Kidney epithelial cell (primary cell): ENCODE measurements around the gene NKX1-1. TPM values are rescaled to one million over a fixed set of nuclear protein-coding genes. Genes with fewer than 3 reads are reported as not detected.

ENCODE experiments used
- DNase-seq: peaks from one replicate; pipeline ENCODE4 v3.0.0-alpha.2; 2010; ENCODE audit warnings: low read depth
- H3K27me3 ChIP-seq: 2 replicates; pipeline ENCODE4 v1.6.0; 2011; ENCODE audit warnings: low read length; ENCODE audit not compliant: control insufficient read depth, insufficient read depth
- H3K36me3 ChIP-seq: 2 replicates; pipeline ENCODE4 v1.5.1; 2011; ENCODE audit warnings: low read length; ENCODE audit not compliant: control insufficient read depth, insufficient read depth
- H3K4me3 ChIP-seq: 2 replicates; pipeline ENCODE4 v1.5.1; 2011; ENCODE audit warnings: low read depth, mild to moderate bottlenecking, control low read depth, low read length
- total RNA-seq: library from RNA; depleted of rRNA; stranded (reverse); fragments of >200 nt; gene quantifications from 2 replicates; pipeline ENCODE4 v1.2.3, GENCODE V29; 2015
- TF ChIP-seq, protein P1 (sequence below): IDR thresholded peaks from 2 replicates; pipeline ENCODE4 v1.5.1; 2011; ENCODE audit warnings: mild to moderate bottlenecking, moderate library complexity, low read length, control low read depth, inconsistent platforms; ENCODE audit not compliant: insufficient read depth, poor library complexity, severe bottlenecking

Gene NKX1-1
- total RNA-seq, 1 donor from 2014 or later, result not detected

DNA sequence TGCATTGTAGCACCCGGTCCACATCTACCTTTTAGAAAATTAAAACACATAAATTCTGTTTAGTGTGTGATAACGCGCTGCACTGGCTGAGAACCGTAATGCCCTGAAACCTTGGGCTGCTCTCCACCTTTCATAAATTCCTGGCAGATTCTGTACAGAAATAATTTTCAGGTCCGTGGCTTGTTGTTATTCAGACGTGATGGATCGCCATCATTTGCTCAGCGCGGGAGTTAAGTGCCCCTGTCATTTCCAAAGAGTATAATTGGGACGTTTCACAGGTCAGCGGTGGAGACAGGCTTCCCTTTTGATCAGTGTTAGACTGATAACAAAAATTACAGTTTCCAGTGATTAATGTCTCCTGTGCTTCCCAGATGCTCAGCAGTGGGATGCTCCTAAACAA lies 42.7 kb downstream of the NKX1-1 start:
- H3K4me3 ChIP-seq, result no peak overlapping the region
- no peaks in the 10 kb centered on the region for H3K27me3 ChIP-seq
- DNase-seq, result no peak
- H3K36me3 ChIP-seq, result no peaks in the 10 kb centered on the region
- TF ChIP-seq, protein P1, sequence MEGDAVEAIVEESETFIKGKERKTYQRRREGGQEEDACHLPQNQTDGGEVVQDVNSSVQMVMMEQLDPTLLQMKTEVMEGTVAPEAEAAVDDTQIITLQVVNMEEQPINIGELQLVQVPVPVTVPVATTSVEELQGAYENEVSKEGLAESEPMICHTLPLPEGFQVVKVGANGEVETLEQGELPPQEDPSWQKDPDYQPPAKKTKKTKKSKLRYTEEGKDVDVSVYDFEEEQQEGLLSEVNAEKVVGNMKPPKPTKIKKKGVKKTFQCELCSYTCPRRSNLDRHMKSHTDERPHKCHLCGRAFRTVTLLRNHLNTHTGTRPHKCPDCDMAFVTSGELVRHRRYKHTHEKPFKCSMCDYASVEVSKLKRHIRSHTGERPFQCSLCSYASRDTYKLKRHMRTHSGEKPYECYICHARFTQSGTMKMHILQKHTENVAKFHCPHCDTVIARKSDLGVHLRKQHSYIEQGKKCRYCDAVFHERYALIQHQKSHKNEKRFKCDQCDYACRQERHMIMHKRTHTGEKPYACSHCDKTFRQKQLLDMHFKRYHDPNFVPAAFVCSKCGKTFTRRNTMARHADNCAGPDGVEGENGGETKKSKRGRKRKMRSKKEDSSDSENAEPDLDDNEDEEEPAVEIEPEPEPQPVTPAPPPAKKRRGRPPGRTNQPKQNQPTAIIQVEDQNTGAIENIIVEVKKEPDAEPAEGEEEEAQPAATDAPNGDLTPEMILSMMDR, result no peak

DNA sequence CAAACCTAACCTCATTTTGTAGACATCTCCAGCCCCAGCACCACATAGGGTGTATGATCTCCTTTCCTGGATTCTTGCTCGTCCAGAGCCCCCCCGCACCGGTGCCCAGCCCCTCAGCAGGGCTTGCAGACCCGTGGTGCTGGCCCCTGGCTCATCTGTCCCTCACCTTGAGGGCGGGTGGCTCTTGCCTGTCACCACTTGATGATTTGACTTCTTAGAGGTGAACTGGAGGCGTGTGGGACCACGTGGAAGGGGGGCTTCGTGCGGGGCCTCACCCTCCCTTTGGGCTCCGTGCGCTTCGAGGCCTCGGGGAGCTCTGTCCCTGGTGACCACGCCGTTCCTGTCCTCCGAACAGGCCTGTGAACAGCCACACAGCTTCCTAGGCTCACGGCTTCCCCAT lies 43.7 kb downstream of the NKX1-1 start:
- TF ChIP-seq, protein P1, result no peak
- no peaks in the 10 kb centered on the region for H3K27me3 ChIP-seq
- no peak overlapping the region for H3K4me3 ChIP-seq
- no peak for DNase-seq
- H3K36me3 ChIP-seq, result no peaks in the 10 kb centered on the region

DNA sequence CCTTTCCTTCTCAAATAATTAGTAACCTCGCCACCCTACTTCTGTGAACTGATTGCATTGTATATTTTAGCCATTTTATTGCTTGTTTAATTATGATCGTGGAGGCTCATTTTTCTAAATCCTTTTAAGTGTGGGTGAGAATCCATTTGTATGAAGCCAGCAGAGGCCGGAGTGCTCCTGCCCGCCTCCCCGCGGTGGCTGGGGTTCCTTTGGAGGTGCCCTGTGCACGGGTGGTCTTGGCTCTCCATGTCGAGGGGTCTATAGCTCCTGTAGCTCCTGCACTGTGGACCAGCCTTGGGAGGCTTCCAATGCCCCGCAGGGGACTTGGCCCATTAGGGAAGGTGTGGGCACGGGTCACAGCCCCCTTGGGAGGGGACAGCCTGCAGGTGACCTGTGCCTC lies 44.2 kb downstream of the NKX1-1 start:
- no peak overlapping the region for H3K4me3 ChIP-seq
- DNase-seq, result no peak
- TF ChIP-seq, protein P1, result no peak
- no peaks in the 10 kb centered on the region for H3K27me3 ChIP-seq
- H3K36me3 ChIP-seq, result no peaks in the 10 kb centered on the region

DNA sequence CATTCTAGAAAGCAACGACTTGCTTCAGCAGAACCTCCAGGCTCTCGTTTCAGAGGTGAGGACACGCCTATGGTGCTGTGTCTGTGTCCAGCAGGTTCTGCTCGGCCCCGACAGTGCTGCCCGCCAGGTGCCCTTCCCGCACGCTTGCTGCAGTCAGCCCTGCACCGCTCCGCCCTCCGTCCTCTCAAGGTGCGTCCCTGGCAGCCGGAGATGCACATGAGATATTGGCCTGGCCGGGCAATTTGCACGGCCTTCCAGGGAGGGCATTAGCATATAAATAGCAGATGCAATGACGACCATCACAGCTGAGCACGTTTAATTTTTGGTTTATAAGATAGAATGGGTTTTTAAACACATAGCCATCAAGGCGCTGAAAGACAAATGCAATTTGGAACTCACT lies 44.8 kb downstream of the NKX1-1 start:
- TF ChIP-seq, protein P1, result no peak
- Histone ChIP-seq H3K4me3 (no peak overlapping the region), H3K36me3 (no peaks in the 10 kb centered on the region), H3K27me3 (no peaks in the 10 kb centered on the region)
- no peak for DNase-seq

DNA sequence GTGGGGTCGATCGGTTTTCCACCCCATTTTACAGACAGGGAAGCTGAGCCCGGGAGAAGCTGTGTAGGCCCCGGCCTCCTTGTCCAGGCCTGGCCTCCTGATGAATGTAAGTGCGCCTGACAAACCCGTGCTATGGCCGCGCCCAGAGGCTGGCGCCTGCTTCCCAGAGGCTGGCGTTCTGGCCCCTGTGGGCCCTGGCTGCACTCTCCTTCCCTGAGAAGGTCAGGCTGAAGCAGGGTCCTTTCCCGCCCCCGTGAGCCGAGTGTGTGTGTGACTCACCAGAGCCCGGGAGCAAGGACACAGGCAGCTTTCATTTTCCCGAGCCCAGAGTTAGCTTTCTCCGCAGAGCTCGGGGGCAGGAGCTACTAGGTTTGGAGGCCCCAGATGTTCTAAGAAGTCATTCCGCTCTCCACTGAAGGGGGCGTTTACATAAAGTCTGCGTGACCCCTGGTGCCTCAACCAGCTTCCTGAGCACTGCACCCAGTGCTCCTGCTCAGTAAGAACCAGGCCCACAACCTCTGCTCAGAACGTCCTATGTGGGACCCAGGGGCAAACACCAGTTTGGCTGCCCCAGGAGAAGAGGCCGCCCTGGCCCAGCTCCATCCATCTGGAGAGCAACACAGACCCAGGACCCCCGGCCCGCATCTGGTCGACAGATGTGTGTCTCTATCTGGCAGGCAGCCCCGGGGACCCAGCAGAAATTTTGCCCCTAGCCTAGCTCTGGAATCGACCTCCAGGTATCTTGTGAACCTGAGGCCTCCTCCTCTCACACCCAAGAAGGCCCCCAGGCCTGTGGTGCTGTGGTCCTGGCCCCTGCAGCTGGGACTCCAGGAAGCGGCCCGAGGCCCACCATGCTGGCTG lies 45.6 kb downstream of the NKX1-1 start:
- Histone ChIP-seq H3K4me3 (no peak overlapping the region), H3K27me3 (no peaks in the 10 kb centered on the region), H3K36me3 (no peaks in the 10 kb centered on the region)
- TF ChIP-seq, protein P1, result no peak
- DNase-seq, result no peak

DNA sequence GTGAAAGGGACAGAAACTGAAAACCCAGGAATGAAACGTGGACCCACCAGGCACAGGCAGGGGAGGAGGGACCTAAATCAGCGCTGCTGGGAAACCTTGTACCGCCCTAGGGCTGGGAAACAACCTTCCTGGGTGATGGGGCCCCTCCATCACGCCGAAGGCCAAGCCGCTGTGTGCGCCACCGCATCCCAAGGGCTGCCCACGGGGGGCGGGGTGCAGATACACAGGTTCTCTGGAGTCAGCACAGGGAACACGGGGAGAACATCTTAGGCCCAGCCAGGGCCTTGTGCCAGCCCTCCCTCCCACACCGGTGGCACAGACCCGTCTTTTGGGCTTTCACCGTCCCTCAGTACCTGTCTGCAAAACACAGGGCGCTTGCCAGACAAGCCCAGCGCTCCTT lies 46.3 kb downstream of the NKX1-1 start:
- TF ChIP-seq, protein P1, result no peak
- H3K27me3 ChIP-seq, result no peaks in the 10 kb centered on the region
- no peaks in the 10 kb centered on the region for H3K36me3 ChIP-seq
- H3K4me3 ChIP-seq, result no peak overlapping the region
- DNase-seq, result no peak
